Body of pancreas (tissue), 4 donors: ENCODE measurements around the gene CRP.

Experiments used
- POLR2A ChIP-seq, 3 donors: fragments of 450-650 bp; IDR thresholded peaks; one replicate each; pipeline ENCODE4 v1.6.1; 2016; ENCODE audit warnings: antibody characterized with exemption in 3 of 3, mild to moderate bottlenecking in 2 of 3
- TF ChIP-seq, protein P1 (sequence below), 7 experiments: fragments of 450-650 bp in 4 of 7; fragments of 200-600 bp in 3 of 7; sonication (generic) in 3 of 7; IDR thresholded peaks; one replicate each; pipeline ENCODE4 v1.5.1; 2016 to 2019; ENCODE audit warnings: antibody characterized with exemption in 7 of 7

DNA sequence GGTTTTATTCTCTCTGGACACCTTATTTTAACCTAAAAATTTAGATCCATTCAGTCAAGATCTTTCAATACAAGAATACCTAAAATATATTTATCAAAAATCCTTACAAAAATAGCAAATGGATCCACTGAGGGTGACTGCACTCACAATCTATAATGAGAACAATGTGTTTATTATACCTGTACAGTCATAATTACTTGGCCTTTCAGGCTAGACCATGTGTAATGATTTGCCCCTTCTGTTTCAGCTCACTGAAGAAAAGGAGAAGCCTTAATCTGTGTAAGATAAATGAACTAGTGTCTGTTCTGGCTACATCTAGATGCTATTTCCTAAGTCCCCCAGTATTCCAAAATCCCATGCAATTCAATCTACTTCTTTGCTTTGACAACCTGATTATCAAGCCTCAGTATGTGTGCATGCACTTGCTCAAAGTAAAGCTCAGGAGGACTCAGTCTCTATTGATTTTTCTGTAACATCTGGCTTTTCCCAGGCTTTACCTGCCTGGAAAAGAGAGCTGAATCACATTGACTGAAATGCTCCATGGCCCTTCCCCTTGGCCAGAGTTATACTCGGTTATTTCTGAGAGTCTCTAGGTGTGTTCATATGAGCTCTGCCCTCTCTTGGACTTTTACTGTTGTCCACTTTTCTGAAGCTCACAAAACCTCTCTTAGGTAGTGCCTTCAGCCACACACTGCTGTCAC is 27.6 kb downstream of the CRP start:
- TF ChIP-seq, protein P1, sequence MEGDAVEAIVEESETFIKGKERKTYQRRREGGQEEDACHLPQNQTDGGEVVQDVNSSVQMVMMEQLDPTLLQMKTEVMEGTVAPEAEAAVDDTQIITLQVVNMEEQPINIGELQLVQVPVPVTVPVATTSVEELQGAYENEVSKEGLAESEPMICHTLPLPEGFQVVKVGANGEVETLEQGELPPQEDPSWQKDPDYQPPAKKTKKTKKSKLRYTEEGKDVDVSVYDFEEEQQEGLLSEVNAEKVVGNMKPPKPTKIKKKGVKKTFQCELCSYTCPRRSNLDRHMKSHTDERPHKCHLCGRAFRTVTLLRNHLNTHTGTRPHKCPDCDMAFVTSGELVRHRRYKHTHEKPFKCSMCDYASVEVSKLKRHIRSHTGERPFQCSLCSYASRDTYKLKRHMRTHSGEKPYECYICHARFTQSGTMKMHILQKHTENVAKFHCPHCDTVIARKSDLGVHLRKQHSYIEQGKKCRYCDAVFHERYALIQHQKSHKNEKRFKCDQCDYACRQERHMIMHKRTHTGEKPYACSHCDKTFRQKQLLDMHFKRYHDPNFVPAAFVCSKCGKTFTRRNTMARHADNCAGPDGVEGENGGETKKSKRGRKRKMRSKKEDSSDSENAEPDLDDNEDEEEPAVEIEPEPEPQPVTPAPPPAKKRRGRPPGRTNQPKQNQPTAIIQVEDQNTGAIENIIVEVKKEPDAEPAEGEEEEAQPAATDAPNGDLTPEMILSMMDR (IDR thresholded peaks at IDR 0.05) = peak in 1 of 7 experiments; percentile 1
- TF ChIP-seq POLR2A (IDR thresholded peaks at IDR 0.05) = peak in 1 of 3 donors; percentile 19
